K562 (cell line): ENCODE measurements around the gene KIF5A. TPM values are rescaled to one million over a fixed set of nuclear protein-coding genes. Genes with fewer than 3 reads are reported as not detected.

Source experiments
- CREBBP ChIP-seq: IDR thresholded peaks from one replicate; pipeline ENCODE4 v1.6.1; 2012; ENCODE audit warnings: low read depth, mild to moderate bottlenecking, control low read depth, inconsistent platforms, low read length
- FOSL1 ChIP-seq: fragments of 200-800 bp; sonication (Bioruptor generic); conservative IDR thresholded peaks from 2 replicates; pipeline ENCODE4 v1.6.1; 2016; ENCODE audit warnings: missing genetic modification characterization, missing compliant biosample characterization
- FUS ChIP-seq: fragments of 200-400 bp; formaldehyde crosslinking; optimal IDR thresholded peaks from 2 replicates; pipeline ENCODE3; 2017; ENCODE audit warnings: low read depth, low read length
- GABPB1 ChIP-seq: sonication (generic); formaldehyde crosslinking; IDR thresholded peaks from 2 replicates; pipeline ENCODE4 v1.8.0; 2022; ENCODE audit warnings: mild to moderate bottlenecking, missing genetic modification reagents
- GATAD2B ChIP-seq: fragments of 450-650 bp; IDR thresholded peaks from 2 replicates; pipeline ENCODE4 v1.6.1; 2017; ENCODE audit warnings: mild to moderate bottlenecking, borderline replicate concordance
- MCM7 ChIP-seq, 2 experiments: fragments of 450-650 bp; IDR thresholded peaks; 2 replicates each; pipeline ENCODE4 v1.6.1; 2016 to 2018
- NBN ChIP-seq: fragments of 450-650 bp; IDR thresholded peaks from 2 replicates; pipeline ENCODE4 v1.6.1; 2016; ENCODE audit warnings: low read depth, mild to moderate bottlenecking
- NFYB ChIP-seq: IDR thresholded peaks from 2 replicates; pipeline ENCODE4 v1.6.1; 2011; ENCODE audit warnings: mild to moderate bottlenecking, moderate library complexity; ENCODE audit not compliant: insufficient read length; ENCODE audit errors: extremely low read depth
- SREBF2 ChIP-seq: sonication (generic); formaldehyde crosslinking; IDR thresholded peaks from 2 replicates; pipeline ENCODE4 v1.4.0; 2020; ENCODE audit warnings: mild to moderate bottlenecking, missing genetic modification reagents
- YY1 ChIP-seq, 3 experiments: IDR thresholded peaks; 2 replicates each; pipeline ENCODE4 v1.6.1; 2011; ENCODE audit warnings: low read length in 2 of 3, mild to moderate bottlenecking in 2 of 3, moderate library complexity in 2 of 3, borderline replicate concordance in 1 of 3, control low read depth in 1 of 3, low read depth in 1 of 3; ENCODE audit not compliant: insufficient read depth in 3 of 3, insufficient replicate concordance in 2 of 3, control insufficient read depth in 1 of 3, insufficient read length in 1 of 3; ENCODE audit errors: extremely low read depth in 1 of 3
- ZBED1 ChIP-seq: IDR thresholded peaks from 2 replicates; pipeline ENCODE4 v1.6.1; 2014
- ZEB2 ChIP-seq: fragments of 450-650 bp; IDR thresholded peaks from 2 replicates; pipeline ENCODE4 v1.6.1; 2016
- ZNF133 ChIP-seq: fragments of 250-450 bp; sonication (Bioruptor Pico); IDR thresholded peaks from 2 replicates; pipeline ENCODE4 v1.4.0; 2020; ENCODE audit warnings: mild to moderate bottlenecking
- ZNF282 ChIP-seq: sonication (generic); formaldehyde crosslinking; IDR thresholded peaks from 2 replicates; pipeline ENCODE4 v1.8.1; 2023; ENCODE audit warnings: missing genetic modification reagents
- ZNF780A ChIP-seq: fragments of 250-450 bp; sonication (Bioruptor Pico); IDR thresholded peaks from 2 replicates; pipeline ENCODE4 v1.5.0; 2021; ENCODE audit warnings: mild to moderate bottlenecking
- polyA plus RNA-seq, 8 experiments: library from polyadenylated mRNA; depleted of rRNA in 4 of 8; stranded (reverse) in 5 of 8; unstranded in 3 of 8; fragments of >200 nt; fragmentation: Nextera tagmentation in 2 of 8; fragmentation: Illumina TruSeq in 1 of 8; extraction: Ambion mirVana in 2 of 8; extraction: Trizol in 1 of 8; gene quantifications; 2 replicates each; pipeline versions ENCODE4 v1.2.1 to v1.2.3, GENCODE V29; 2011 to 2014; ENCODE audit warnings: inconsistent platforms in 1 of 8, missing spikeins in 1 of 8
- total RNA-seq, 7 experiments: library from RNA; depleted of rRNA in 6 of 7; stranded (reverse); fragments of >200 nt in 6 of 7; fragmentation: Illumina TruSeq in 2 of 7; extraction: Trizol in 2 of 7; gene quantifications; 2 replicates each; pipeline versions ENCODE4 v1.2.1 to v1.2.3, GENCODE V29; 2011 to 2021; ENCODE audit warnings: low replicate concordance in 1 of 7
- TF ChIP-seq, protein P1 (sequence below): fragments of 250-450 bp; sonication (Bioruptor Pico); IDR thresholded peaks from 2 replicates; pipeline ENCODE4 v1.5.0; 2021; ENCODE audit warnings: mild to moderate bottlenecking, moderate library complexity
- TF ChIP-seq, protein P2 (sequence below): fragments of 250-450 bp; sonication (Bioruptor Pico); IDR thresholded peaks from 2 replicates; pipeline ENCODE4 v1.4.0; 2020; ENCODE audit warnings: mild to moderate bottlenecking, moderate library complexity
- TF ChIP-seq, protein P3 (sequence below): fragments of 150-350 bp; IDR thresholded peaks from 2 replicates; pipeline ENCODE4 v1.6.1; 2014; ENCODE audit warnings: low read depth, mild to moderate bottlenecking, low read length, borderline replicate concordance
- TF ChIP-seq, protein P4 (sequence below): fragments of 250-450 bp; sonication (Bioruptor Pico); IDR thresholded peaks from 2 replicates; pipeline ENCODE4 v1.6.1; 2021; ENCODE audit warnings: mild to moderate bottlenecking

KIF5A gene
- total and polyA plus RNA-seq, 9 of the 15 experiments (the other 6 are each of a cell fraction or from before 2014, with no cell fraction given), result 3.4 to 17.7 (median 8.0) TPM

DNA sequence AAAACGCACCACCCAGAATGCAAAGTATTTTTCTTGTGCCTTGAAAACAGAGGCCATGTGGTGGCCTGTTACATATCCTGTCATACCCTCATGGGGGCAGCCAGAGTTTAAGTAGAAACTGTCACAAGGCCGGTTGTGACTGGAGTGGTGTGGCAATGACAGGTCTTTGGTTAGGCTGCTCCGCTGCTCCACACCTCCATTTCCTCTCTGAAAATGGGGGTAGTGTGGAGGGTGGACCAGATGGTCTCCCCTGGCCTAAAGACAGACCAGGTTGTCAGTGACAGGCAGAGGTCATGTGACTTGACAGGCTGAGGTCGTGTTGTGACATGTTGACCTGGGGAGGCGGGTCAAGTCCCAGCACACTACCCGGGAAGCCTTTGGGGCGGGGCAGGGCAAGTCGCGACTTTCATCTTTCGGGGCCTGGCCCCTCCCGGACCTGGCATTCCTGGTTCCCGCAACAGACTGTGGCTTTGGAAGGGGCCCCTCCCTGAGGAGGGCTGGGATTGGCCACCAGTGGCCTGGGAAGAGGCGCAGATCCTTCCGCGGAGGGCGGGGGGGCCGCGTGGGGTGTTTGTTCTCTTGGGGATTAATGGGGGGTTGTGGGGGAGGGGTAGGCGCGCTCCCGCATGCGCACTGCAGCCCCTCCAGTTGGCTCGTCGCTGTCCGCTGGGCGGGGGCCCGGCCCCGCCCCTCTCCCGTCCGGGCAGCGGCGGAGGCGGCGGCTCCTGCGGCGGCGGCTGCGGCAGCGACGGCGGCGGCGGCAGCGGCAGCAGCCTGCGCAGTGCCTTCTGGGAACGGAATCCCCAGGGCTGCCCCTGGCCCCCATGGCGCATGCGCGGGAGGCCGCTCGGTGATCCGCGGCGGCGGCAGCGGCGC lies 27.6 kb upstream of the KIF5A start, which contains the start of gene MBD6 (continued):
- TF ChIP-seq, protein P1, sequence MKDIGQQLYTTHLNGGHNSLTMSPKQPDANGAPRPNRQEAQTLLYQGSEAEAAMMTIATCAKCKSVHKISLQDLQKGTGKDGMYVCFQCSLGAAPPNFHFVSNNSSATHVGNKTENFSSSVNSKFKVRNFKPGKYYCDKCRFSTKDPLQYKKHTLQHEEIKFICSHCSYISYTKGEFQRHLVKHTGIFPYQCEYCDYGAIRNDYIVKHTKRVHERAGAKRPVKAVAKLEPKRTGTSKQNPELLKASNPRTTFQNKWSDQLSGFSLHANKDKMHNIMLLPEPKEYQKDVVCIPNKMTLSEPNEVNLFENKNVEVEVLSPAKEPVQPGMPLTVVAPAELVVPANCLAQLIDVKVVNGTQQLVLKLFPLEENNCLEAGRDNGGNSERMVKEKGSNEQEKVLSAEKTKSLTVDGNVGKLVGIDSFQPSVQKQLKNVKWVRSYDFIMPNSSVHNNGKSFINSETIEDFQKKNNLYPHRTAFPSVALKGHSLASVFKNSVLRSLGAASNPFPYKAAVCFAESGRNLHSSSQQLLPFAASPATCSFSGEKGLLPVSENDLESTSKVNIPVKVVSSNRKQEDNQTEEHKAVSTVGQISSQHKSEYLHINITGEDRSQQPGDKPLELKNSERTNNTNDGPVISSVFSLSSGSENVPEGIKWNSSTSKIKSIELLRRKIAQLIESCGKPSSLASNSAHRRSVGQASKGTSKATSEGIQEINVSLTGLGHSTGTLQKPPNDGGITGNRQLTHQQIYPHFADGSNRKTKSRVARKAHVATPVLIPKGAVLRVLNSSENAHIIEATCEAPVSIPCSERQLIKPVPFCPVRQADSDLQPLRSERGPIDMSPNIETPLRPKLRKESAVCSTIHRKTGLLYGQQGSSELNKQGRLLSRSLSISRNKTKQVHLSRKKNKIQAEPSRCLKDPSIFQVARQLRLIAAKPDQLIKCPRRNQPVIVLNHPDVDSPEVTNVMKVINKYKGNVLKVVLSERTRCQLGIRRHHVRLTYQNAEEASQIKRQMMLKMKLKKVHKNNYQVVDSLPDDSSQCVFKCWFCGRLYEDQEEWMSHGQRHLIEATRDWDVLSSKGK (CRISPR knock-in tag), result no peak
- no peak for TF ChIP-seq NFYB
- no peak for TF ChIP-seq MCM7 (IDR thresholded peaks at IDR 0.05)
- no peak for TF ChIP-seq GATAD2B
- no peak for TF ChIP-seq SREBF2 (CRISPR knock-in tag)
- peak in 2 of 3 experiments; percentile 41 to 76 for TF ChIP-seq YY1 (IDR thresholded peaks at IDR 0.05; ENCODE audit: borderline replicate concordance in 1 of 3, control insufficient read depth in 1 of 3, extremely low read depth in 1 of 3, insufficient read depth in 3 of 3, insufficient read length in 1 of 3, insufficient replicate concordance in 2 of 3, low read depth in 1 of 3, low read length in 2 of 3)
- TF ChIP-seq, protein P2, sequence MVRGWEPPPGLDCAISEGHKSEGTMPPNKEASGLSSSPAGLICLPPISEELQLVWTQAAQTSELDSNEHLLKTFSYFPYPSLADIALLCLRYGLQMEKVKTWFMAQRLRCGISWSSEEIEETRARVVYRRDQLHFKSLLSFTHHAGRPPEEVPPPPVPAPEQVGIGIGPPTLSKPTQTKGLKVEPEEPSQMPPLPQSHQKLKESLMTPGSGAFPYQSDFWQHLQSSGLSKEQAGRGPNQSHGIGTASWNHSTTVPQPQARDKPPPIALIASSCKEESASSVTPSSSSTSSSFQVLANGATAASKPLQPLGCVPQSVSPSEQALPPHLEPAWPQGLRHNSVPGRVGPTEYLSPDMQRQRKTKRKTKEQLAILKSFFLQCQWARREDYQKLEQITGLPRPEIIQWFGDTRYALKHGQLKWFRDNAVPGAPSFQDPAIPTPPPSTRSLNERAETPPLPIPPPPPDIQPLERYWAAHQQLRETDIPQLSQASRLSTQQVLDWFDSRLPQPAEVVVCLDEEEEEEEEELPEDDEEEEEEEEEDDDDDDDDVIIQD (CRISPR knock-in tag), result no peak
- no peak for TF ChIP-seq FUS
- TF ChIP-seq GABPB1 (CRISPR knock-in tag), result peak; percentile 63; the same call in 1 of the 2 replicates
- TF ChIP-seq NBN, result 0 out of 2 replicates have a peak, but pooled peaks have one; percentile 66
- TF ChIP-seq ZNF133, result no peak
- peak; percentile 42 for TF ChIP-seq FOSL1 (tag)
- TF ChIP-seq ZNF780A (CRISPR knock-in tag), result no peak
- TF ChIP-seq, protein P3, sequence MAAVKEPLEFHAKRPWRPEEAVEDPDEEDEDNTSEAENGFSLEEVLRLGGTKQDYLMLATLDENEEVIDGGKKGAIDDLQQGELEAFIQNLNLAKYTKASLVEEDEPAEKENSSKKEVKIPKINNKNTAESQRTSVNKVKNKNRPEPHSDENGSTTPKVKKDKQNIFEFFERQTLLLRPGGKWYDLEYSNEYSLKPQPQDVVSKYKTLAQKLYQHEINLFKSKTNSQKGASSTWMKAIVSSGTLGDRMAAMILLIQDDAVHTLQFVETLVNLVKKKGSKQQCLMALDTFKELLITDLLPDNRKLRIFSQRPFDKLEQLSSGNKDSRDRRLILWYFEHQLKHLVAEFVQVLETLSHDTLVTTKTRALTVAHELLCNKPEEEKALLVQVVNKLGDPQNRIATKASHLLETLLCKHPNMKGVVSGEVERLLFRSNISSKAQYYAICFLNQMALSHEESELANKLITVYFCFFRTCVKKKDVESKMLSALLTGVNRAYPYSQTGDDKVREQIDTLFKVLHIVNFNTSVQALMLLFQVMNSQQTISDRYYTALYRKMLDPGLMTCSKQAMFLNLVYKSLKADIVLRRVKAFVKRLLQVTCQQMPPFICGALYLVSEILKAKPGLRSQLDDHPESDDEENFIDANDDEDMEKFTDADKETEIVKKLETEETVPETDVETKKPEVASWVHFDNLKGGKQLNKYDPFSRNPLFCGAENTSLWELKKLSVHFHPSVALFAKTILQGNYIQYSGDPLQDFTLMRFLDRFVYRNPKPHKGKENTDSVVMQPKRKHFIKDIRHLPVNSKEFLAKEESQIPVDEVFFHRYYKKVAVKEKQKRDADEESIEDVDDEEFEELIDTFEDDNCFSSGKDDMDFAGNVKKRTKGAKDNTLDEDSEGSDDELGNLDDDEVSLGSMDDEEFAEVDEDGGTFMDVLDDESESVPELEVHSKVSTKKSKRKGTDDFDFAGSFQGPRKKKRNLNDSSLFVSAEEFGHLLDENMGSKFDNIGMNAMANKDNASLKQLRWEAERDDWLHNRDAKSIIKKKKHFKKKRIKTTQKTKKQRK, result no peak
- TF ChIP-seq CREBBP, result no peak
- peak; percentile 60; the same call in 1 of the 2 replicates for TF ChIP-seq ZEB2
- no peak for TF ChIP-seq ZNF282 (CRISPR knock-in tag)
- TF ChIP-seq, protein P4, sequence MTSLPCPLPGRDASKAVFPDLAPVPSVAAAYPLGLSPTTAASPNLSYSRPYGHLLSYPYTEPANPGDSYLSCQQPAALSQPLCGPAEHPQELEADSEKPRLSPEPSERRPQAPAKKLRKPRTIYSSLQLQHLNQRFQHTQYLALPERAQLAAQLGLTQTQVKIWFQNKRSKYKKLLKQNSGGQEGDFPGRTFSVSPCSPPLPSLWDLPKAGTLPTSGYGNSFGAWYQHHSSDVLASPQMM (CRISPR knock-in tag), result no peak
- peak; percentile 100 for TF ChIP-seq ZBED1
